Esophagus muscularis mucosa (tissue), 4 donors: ENCODE data around the gene C1QB. TPM values are rescaled to one million over a fixed set of nuclear protein-coding genes. Genes with fewer than 3 reads are reported as not detected.

ENCODE experiments used
- DNase-seq: peaks from one replicate; pipeline ENCODE4 v3.0.0-alpha.2; 2017; ENCODE audit errors: extremely low spot score
- H3K27ac ChIP-seq, 4 donors: fragments of 200-600 bp; sonication (generic); replicated peaks in 1 of 4; 1 replicate in 3 of 4; 2 replicates in 1 of 4; pipeline ENCODE4 v1.5.1; 2016 to 2019; ENCODE audit warnings: mild to moderate bottlenecking in 1 of 4
- H3K27me3 ChIP-seq, 4 donors: fragments of 200-600 bp; sonication (generic); one replicate each; pipeline versions ENCODE4 v1.5.1 to v1.6.0; 2016 to 2019
- H3K36me3 ChIP-seq, 4 donors: fragments of 200-600 bp; sonication (generic); one replicate each; pipeline ENCODE4 v1.5.1; 2016 to 2019
- H3K4me1 ChIP-seq, 4 donors: fragments of 200-600 bp; sonication (generic); one replicate each; pipeline ENCODE4 v1.5.1; 2016 to 2019
- H3K4me3 ChIP-seq, 4 donors: fragments of 200-600 bp; sonication (generic); 1 replicate in 2 of 4; 2 replicates in 2 of 4; pipeline ENCODE4 v1.5.1; 2016 to 2019; ENCODE audit warnings: mild to moderate bottlenecking in 4 of 4, moderate library complexity in 1 of 4
- H3K9me3 ChIP-seq, 4 donors: fragments of 200-600 bp; sonication (generic); 1 replicate in 3 of 4; 2 replicates in 1 of 4; pipeline ENCODE4 v1.5.1; 2016 to 2019
- CTCF ChIP-seq, 3 experiments: fragments of 200-600 bp in 2 of 3; fragments of 450-650 bp in 1 of 3; sonication (generic) in 2 of 3; IDR thresholded peaks; one replicate each; pipeline ENCODE4 v1.5.1; 2017 to 2019; ENCODE audit warnings: antibody characterized with exemption in 3 of 3, mild to moderate bottlenecking in 2 of 3, moderate library complexity in 1 of 3
- EP300 ChIP-seq: sonication (generic); formaldehyde crosslinking; IDR thresholded peaks from one replicate; pipeline ENCODE4 v1.6.1; 2017; ENCODE audit warnings: antibody characterized with exemption
- POLR2A ChIP-seq: fragments of 450-650 bp; IDR thresholded peaks from one replicate; pipeline ENCODE4 v1.6.1; 2017; ENCODE audit warnings: antibody characterized with exemption, moderate library complexity, mild to moderate bottlenecking, low read depth
- POLR2AphosphoS5 ChIP-seq, 2 donors: sonication (generic); formaldehyde crosslinking; IDR thresholded peaks; one replicate each; pipeline ENCODE4 v1.6.1; 2017; ENCODE audit warnings: antibody characterized with exemption in 2 of 2
- WGBS: methylation state at CpG from one replicate; pipeline ENCODE4 v1.1.5; 2018; 5-methylcytosine and 5-hydroxymethylcytosine counted together
- intact Hi-C: fragments of 100-400 bp; cut with DNase I; formaldehyde crosslinking; loops from one replicate; pipeline ENCODE4 v1.15.1; 2023
- total RNA-seq, 4 donors: library from RNA; depleted of rRNA; stranded (reverse); fragments of >200 nt; gene quantifications; one replicate each; pipeline versions ENCODE4 v1.1.0 to v1.2.1, GENCODE V29; 2016

C1QB gene
- total RNA-seq, 4 donors from 2014 or later: 254 to 583 (median 288) TPM

GRCh38 chr1:22629886-22630285, 23.1 kb upstream of the C1QB start:
- TF ChIP-seq CTCF (IDR thresholded peaks at IDR 0.05) (no peak), POLR2A (no peak), EP300 (no peak), POLR2AphosphoS5 (IDR thresholded peaks at IDR 0.05) (no peak)
- Histone ChIP-seq H3K27ac (no peak overlapping the region), H3K4me1 (no peaks in the 10 kb centered on the region), H3K9me3 (no peaks in the 10 kb centered on the region), H3K4me3 (no peak overlapping the region), H3K27me3 (peaks cover 0 to 70% (median 4%) of the 10 kb centered on the region in 4 donors), H3K36me3 (no peaks in the 10 kb centered on the region)
- DNase-seq: no peak
- intact Hi-C loops: no loop called here
- 45% methylated on average over 2 of the region's 2 CpGs for WGBS

GRCh38 chr1:22633697-22634463, 19.2 kb upstream of the C1QB start:
- intact Hi-C loops: no loop called here

GRCh38 chr1:22635436-22635835, 17.6 kb upstream of the C1QB start:
- no peak for TF ChIP-seq CTCF (IDR thresholded peaks at IDR 0.05)
- TF ChIP-seq POLR2A: no peak
- no peak for TF ChIP-seq EP300
- no peak for TF ChIP-seq POLR2AphosphoS5 (IDR thresholded peaks at IDR 0.05)
- 61% methylated on average over 6 of the region's 7 CpGs for WGBS
- intact Hi-C loops: no loop called here
- Histone ChIP-seq H3K4me1 (no peaks in the 10 kb centered on the region), H3K4me3 (no peak overlapping the region), H3K27me3 (peaks cover 0 to 63% (median 0%) of the 10 kb centered on the region in 4 donors), H3K27ac (no peak overlapping the region), H3K9me3 (no peaks in the 10 kb centered on the region), H3K36me3 (no peaks in the 10 kb centered on the region)
- no peak for DNase-seq

More at GRCh38 chr1:22633697-22634463, 19.2 kb upstream of the C1QB start:
- no peak for TF ChIP-seq POLR2A
- TF ChIP-seq CTCF (IDR thresholded peaks at IDR 0.05): no peak
- H3K27me3 ChIP-seq: peaks cover 0 to 56% (median 0%) of the 10 kb centered on the region in 4 donors
- 73% methylated on average over 9 of the region's 10 CpGs for WGBS
- H3K27ac ChIP-seq: no peak overlapping the region
- no peak overlapping the region for H3K4me3 ChIP-seq
- no peaks in the 10 kb centered on the region for H3K9me3 ChIP-seq
- H3K36me3 ChIP-seq: no peaks in the 10 kb centered on the region
- H3K4me1 ChIP-seq: no peaks in the 10 kb centered on the region
- DNase-seq: no peak

- H3K9me3 ChIP-seq: no peaks in the 10 kb centered on the region
- peak within 1 kb of the TSS in 1 of 4 donors; percentile 34 for H3K27ac ChIP-seq
- TF ChIP-seq POLR2AphosphoS5 (IDR thresholded peaks at IDR 0.05) (peak; percentile 16 to 45), CTCF (IDR thresholded peaks at IDR 0.05) (no peak)
- H3K27me3 ChIP-seq: peaks cover 0 to 66% (median 0%) of the 10 kb centered on the region in 4 donors
- intact Hi-C loops: no loop called here
- H3K4me1 ChIP-seq: no peaks in the 10 kb centered on the region
- WGBS: 61% methylated on average over 4 of the region's 5 CpGs
- peak within 1 kb of the TSS; percentile 31 to 40 (median 32) for H3K4me3 ChIP-seq
- DNase-seq: no peak
- H3K36me3 ChIP-seq: no peaks in the 10 kb centered on the region
Observed at GRCh38 chr1:22636353-22636752, 16.7 kb upstream of the C1QB start, which contains the start of gene C1QA. Gene C1QA (plus strand): TSS chr1:22636628. CDS start chr1:22637617, 989 bp downstream.
